Activated T-helper 17 cell treated with anti-CD3 and anti-CD28 coated beads, Interleukin-2, amount 50 U/mL, for 72 hours (primary cell): ENCODE results near the gene ISG20. TPM values are rescaled to one million over a fixed set of nuclear protein-coding genes. Genes with fewer than 3 reads are reported as not detected.
A peak's percentile ranks its signal among the peaks of the same experiment; 100 is the strongest.

Experiments
- ATAC-seq: fragments of 150-1000 bp; cut with Tn5 transposase; replicated peaks from 2 replicates; pipeline ENCODE4 v1.10.0; 2021; ENCODE audit warnings: mild to moderate bottlenecking, moderate library complexity
- H3K27ac Mint-ChIP-seq: one replicate; pipeline ENCODE4 v1.8.0; 2022; ENCODE audit warnings: mixed read lengths
- H3K27me3 Mint-ChIP-seq: one replicate; pipeline ENCODE4 v1.8.0; 2022; ENCODE audit warnings: mixed read lengths
- H3K36me3 Mint-ChIP-seq: one replicate; pipeline ENCODE4 v1.8.0; 2022; ENCODE audit warnings: low read depth, mild to moderate bottlenecking, mixed read lengths
- H3K4me1 Mint-ChIP-seq: one replicate; pipeline ENCODE4 v1.8.0; 2022; ENCODE audit warnings: mixed read lengths
- H3K4me3 Mint-ChIP-seq: one replicate; pipeline ENCODE4 v1.8.0; 2022; ENCODE audit warnings: mild to moderate bottlenecking, mixed read lengths
- H3K9me3 Mint-ChIP-seq: one replicate; pipeline ENCODE4 v1.8.0; 2022; ENCODE audit warnings: mixed read lengths
- total RNA-seq, 2 donors: library from RNA; stranded (reverse); gene quantifications; one replicate each; pipeline ENCODE4 v1.2.3, GENCODE V29; 2022

The ISG20 gene
- total RNA-seq, 2 donors from 2014 or later: 34.9 to 89.7 TPM

GRCh38 chr15:88650556-88650955 lies 11.7 kb downstream of the ISG20 start:
- H3K4me3 Mint-ChIP-seq: peak overlapping the region; percentile 80
- peaks cover 44% of the 10 kb centered on the region for H3K36me3 Mint-ChIP-seq
- H3K4me1 Mint-ChIP-seq: peaks cover 54% of the 10 kb centered on the region
- no peak for ATAC-seq
- no peak overlapping the region for H3K27ac Mint-ChIP-seq
- no peaks in the 10 kb centered on the region for H3K9me3 Mint-ChIP-seq
- H3K27me3 Mint-ChIP-seq: no peaks in the 10 kb centered on the region

DNA sequence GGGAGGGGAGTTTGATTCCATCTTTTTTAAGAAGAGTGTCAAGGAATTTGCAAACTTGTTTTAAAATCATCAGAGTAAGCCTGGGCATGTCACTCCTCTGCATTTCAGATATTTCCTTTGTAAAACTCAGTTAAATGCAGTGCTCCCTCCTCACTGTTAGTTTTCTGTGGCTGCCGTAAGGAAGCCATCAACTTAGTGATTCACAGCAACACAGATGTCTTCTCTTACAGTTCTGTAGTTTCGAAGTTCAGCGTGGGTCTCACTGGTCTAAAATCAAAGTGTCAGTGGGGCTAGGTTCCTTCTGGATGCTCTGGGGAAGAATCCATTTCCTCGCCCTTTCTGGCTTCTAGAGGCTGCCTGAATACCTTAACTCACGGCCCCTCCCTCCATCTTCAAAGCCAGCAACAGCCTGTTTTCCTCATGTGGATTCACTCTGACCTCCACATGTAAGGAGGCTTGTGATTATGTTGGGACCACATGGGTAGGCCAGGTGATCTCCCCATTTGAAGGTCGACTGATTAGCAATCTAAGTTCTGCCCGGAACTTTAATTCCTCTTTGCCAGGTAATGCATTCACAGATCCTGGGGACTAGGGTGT lies 12.4 kb downstream of the ISG20 start:
- H3K9me3 Mint-ChIP-seq: no peaks in the 10 kb centered on the region
- peaks cover 37% of the 10 kb centered on the region for H3K36me3 Mint-ChIP-seq
- ATAC-seq: no peak
- no peak overlapping the region for H3K4me3 Mint-ChIP-seq
- no peaks in the 10 kb centered on the region for H3K27me3 Mint-ChIP-seq
- peaks cover 47% of the 10 kb centered on the region for H3K4me1 Mint-ChIP-seq
- peak overlapping the region; percentile 30 for H3K27ac Mint-ChIP-seq

DNA sequence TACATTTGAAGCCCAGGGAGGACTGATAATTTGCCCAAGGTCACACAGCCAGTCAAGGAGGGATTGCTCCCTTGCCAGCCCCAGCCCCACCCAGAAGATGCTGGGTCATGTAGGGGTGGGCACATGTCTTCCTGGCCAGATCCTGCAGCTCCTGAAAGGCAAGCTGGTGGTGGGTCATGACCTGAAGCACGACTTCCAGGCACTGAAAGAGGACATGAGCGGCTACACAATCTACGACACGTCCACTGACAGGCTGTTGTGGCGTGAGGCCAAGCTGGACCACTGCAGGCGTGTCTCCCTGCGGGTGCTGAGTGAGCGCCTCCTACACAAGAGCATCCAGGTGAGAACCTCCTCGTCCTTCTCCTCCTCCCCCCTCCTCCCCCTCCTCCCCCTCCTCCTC lies 13.2 kb downstream of the ISG20 start:
- no peak for ATAC-seq
- Mint-ChIP-seq H3K9me3 (no peaks in the 10 kb centered on the region), H3K36me3 (peaks cover 35% of the 10 kb centered on the region), H3K27me3 (no peaks in the 10 kb centered on the region), H3K27ac (peak overlapping the region; percentile 30), H3K4me3 (no peak overlapping the region), H3K4me1 (peaks cover 44% of the 10 kb centered on the region)

DNA sequence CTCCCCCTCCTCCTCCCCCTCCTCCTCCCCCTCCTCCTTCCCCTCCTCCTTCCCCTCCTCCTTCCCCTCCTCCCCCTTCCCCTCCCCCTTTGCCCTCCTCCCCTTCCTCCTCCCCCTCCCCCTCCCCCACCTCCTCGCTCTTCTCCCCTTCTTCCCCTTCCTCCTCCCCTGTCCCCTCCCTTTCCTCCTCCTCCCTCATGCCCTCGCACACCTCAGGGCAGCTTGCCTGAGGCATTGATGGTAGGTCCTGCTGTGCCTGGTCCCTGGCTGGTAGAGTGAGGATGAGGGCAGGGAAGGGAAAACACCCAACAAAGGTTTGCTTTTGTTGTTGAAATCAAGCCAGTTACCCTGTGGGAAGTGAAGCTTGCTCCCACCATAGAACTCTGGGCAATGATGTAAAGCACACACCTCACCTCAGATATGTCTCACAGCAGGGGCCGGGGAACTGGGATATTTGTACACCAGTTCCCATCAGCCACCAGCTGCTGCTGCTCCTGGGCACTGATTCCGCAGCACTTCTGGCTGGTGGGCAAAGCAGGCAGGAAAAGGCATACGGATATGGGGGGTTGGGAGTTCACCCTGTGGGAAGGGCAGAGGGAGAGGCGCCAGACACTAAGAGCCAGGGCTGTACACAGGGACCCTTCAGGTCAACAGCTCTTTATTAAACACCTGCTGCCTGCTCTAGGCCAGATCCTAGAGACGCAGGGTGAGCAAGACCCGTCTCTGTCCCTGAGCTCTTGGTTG lies 13.8 kb downstream of the ISG20 start:
- Mint-ChIP-seq H3K36me3 (peaks cover 29% of the 10 kb centered on the region), H3K9me3 (no peaks in the 10 kb centered on the region), H3K4me3 (no peak overlapping the region), H3K4me1 (peaks cover 37% of the 10 kb centered on the region), H3K27me3 (no peaks in the 10 kb centered on the region), H3K27ac (peak overlapping the region; percentile 77)
- no peak for ATAC-seq

DNA sequence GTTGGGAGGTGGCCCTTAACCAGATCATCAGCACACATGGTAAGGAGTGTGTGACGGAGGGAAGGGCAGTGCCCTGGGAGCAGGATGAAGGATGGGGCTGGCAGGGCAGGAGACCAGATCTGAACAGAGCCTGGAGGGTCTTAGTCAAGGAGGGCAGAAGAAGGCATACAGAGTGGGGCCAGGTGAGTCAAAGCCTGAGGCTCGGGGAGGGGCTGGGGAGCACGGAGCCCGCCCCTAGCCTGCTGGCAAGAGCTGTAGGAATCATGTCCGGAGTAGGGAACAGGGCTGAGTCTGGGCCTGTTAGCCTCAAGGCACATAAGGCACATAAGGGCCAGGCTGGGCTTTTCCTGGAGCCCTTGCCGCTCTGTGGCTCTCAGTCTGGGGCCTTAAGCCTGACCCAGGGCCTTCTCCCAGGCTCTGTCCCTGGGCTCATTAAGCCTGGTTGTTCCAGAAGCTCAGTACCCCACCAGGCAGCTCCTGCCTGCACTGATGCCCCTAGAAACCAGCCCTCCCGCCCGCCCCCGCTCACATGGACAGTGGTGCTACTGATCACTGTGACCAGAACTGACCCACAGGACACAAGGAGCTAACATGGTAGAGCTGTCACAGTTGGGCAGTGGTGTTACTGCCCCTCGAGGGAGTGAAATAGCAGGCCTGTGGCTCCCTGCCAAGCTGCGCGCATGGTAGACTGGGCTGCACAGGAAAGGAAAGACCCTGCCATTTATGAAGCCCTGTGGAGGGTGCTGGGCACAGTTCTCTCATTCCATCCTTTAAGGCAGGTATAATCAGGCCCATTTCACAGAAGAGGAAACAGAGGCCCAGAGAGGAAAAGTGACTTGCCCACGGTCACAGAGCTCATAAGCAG lies 14.6 kb downstream of the ISG20 start:
- H3K27ac Mint-ChIP-seq: peak overlapping the region; percentile 77
- no peaks in the 10 kb centered on the region for H3K9me3 Mint-ChIP-seq
- H3K4me3 Mint-ChIP-seq: no peak overlapping the region
- ATAC-seq: no peak
- H3K27me3 Mint-ChIP-seq: no peaks in the 10 kb centered on the region
- peaks cover 29% of the 10 kb centered on the region for H3K4me1 Mint-ChIP-seq
- peaks cover 26% of the 10 kb centered on the region for H3K36me3 Mint-ChIP-seq

- Mint-ChIP-seq H3K27me3 (no peaks in the 10 kb centered on the region), H3K4me3 (no peak overlapping the region), H3K27ac (peak overlapping the region; percentile 70), H3K36me3 (peaks cover 18% of the 10 kb centered on the region), H3K9me3 (no peaks in the 10 kb centered on the region), H3K4me1 (peaks cover 20% of the 10 kb centered on the region)
- no peak for ATAC-seq
These were observed 15.8 kb downstream of the ISG20 start for GRCh38 chr15:88654430-88655102.

DNA sequence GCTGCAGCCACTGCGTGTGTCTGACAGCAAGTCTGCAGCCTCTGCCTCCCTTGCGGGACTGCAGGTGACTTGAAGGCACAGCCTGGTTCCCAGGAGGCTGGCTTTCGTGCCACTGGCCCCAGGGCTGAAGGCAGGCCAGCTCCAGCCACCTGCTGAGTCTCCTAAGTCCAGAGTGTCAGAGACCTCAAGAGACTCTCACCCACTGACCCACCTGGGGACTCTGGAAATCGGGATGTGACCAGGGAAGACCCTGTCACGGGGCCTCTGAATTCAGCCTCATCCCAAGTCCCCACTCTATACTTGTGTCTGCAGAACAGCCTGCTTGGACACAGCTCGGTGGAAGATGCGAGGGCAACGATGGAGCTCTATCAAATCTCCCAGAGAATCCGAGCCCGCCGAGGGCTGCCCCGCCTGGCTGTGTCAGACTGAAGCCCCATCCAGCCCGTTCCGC lies 16.3 kb downstream of the ISG20 start:
- H3K4me3 Mint-ChIP-seq: no peak overlapping the region
- no peaks in the 10 kb centered on the region for H3K9me3 Mint-ChIP-seq
- H3K4me1 Mint-ChIP-seq: peaks cover 17% of the 10 kb centered on the region
- peak overlapping the region; percentile 70 for H3K27ac Mint-ChIP-seq
- H3K27me3 Mint-ChIP-seq: no peaks in the 10 kb centered on the region
- H3K36me3 Mint-ChIP-seq: peaks cover 15% of the 10 kb centered on the region
- no peak for ATAC-seq

DNA sequence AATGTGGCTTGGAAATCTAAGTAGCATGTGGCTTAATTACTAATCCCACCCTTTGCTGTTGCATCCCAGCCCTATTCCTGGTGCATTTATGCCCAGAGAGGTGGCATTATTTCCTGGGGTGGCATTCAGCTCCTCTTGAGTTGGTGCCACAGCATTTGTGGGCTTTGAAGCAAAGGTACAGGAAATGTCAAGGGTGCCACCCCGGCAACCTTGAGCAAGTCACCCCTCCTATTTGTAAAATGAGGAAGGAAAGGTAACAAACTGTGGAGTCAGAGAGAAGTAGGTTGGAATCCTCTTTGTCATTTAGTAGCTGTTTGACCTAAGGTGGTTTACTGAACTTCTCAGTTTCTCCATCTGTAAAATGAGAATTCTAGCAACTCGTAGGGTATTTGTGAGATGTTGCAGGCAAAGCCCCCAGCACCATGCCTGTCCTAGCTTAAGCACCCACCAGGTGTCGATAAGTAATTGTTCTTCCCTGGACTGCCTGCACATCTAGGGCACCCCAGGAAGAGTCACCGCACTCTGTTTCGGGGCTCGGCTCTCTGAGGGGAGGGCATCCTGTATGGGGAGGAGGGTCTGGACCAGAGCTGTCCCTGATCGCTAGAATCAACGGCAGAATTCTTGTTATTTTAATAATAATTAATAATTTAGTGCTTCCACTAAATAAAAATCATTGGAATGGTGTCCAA lies 17.1 kb downstream of the ISG20 start:
- Mint-ChIP-seq H3K4me1 (peaks cover 17% of the 10 kb centered on the region), H3K9me3 (no peaks in the 10 kb centered on the region), H3K27me3 (no peaks in the 10 kb centered on the region), H3K27ac (peak overlapping the region; percentile 70), H3K36me3 (peaks cover 15% of the 10 kb centered on the region), H3K4me3 (no peak overlapping the region)
- no peak for ATAC-seq

GRCh38 chr15:88656760-88657221 lies 18.0 kb downstream of the ISG20 start:
- no peak overlapping the region for H3K4me3 Mint-ChIP-seq
- H3K27ac Mint-ChIP-seq: no peak overlapping the region
- peaks cover 13% of the 10 kb centered on the region for H3K4me1 Mint-ChIP-seq
- peak; percentile 13 for ATAC-seq
- H3K27me3 Mint-ChIP-seq: no peaks in the 10 kb centered on the region
- H3K36me3 Mint-ChIP-seq: peaks cover 15% of the 10 kb centered on the region
- no peaks in the 10 kb centered on the region for H3K9me3 Mint-ChIP-seq

DNA sequence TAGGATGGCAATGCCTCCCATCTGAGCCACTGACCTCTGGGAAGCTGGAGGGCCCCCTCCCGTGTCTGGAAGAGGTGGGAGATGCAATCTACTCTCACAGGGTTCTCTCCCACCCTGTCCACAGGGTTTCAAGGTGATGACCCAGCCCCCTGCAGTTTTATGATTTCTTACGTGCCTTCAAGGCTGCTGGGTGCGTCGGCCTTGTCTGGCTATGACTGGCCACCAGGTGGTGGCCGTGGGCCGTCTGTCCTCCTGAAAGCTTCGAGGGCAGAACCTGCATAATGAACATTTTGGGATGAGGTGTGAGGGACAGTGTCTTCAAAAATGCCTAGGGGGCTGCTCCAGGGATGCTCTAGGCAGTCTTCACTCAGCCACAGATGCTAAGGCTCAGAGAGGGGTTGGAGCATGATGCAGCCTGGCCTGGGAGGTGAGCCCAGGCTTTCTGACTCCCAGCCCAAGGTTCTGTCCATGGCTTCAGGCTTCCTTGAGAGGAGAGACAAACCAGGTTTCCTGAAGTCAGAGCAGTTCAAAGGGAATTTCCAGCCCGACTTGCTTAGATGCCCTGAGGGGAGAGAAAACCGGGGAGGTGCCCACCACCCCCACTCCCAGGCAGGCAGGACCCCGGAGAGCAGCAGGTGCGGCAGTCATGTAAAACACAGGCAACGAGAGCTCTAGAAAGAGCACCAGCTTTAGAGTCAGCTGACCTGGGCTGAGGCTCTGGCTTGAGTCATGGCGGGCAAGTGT lies 18.7 kb downstream of the ISG20 start:
- no peaks in the 10 kb centered on the region for H3K9me3 Mint-ChIP-seq
- H3K4me3 Mint-ChIP-seq: no peak overlapping the region
- peaks cover 13% of the 10 kb centered on the region for H3K4me1 Mint-ChIP-seq
- peaks cover 14% of the 10 kb centered on the region for H3K36me3 Mint-ChIP-seq
- peak; percentile 29 for ATAC-seq
- H3K27ac Mint-ChIP-seq: no peak overlapping the region
- H3K27me3 Mint-ChIP-seq: no peaks in the 10 kb centered on the region

- Mint-ChIP-seq H3K27me3 (no peaks in the 10 kb centered on the region), H3K4me1 (peaks cover 6% of the 10 kb centered on the region), H3K27ac (no peak overlapping the region), H3K36me3 (peaks cover 9% of the 10 kb centered on the region), H3K9me3 (no peaks in the 10 kb centered on the region), H3K4me3 (no peak overlapping the region)
- ATAC-seq: no peak
These were observed 19.5 kb downstream of the ISG20 start for GRCh38 chr15:88658070-88658965.
